Endodermal cell (in vitro differentiated cells): ENCODE data around the gene UBXN2A. TPM values are rescaled to one million over a fixed set of nuclear protein-coding genes. Genes with fewer than 3 reads are reported as not detected.
A peak's percentile ranks its signal among the peaks of the same experiment; 100 is the strongest.

Experiments
- DNase-seq: peaks from one replicate; pipeline ENCODE4 v3.0.0-alpha.2; 2017
- H3K27ac ChIP-seq: 2 replicates; pipeline ENCODE4 v1.5.1; 2013; ENCODE audit warnings: mild to moderate bottlenecking, low read depth, low read length, moderate library complexity
- H3K27me3 ChIP-seq: 2 replicates; pipeline ENCODE4 v1.6.1; 2013; ENCODE audit warnings: mild to moderate bottlenecking, low read length, moderate library complexity; ENCODE audit not compliant: insufficient read depth, control insufficient read depth, poor library complexity, severe bottlenecking
- H3K36me3 ChIP-seq: 2 replicates; pipeline ENCODE4 v1.7.0; 2013; ENCODE audit warnings: mild to moderate bottlenecking, low read length, moderate library complexity; ENCODE audit not compliant: control insufficient read depth, insufficient read depth
- H3K4me1 ChIP-seq: one replicate; pipeline ENCODE4 v1.7.0; 2013; ENCODE audit warnings: low read length; ENCODE audit not compliant: control insufficient read depth, insufficient read depth
- H3K4me3 ChIP-seq: 2 replicates; pipeline ENCODE4 v1.5.1; 2013; ENCODE audit warnings: mild to moderate bottlenecking, low read length, moderate library complexity
- H3K9ac ChIP-seq: 2 replicates; pipeline ENCODE4 v1.6.1; 2013; ENCODE audit warnings: mild to moderate bottlenecking, low read length, moderate library complexity; ENCODE audit not compliant: poor library complexity, severe bottlenecking; ENCODE audit errors: extremely low read depth
- H3K9me3 ChIP-seq: 2 replicates; pipeline ENCODE4 v1.6.1; 2013; ENCODE audit warnings: mild to moderate bottlenecking, low read length, moderate library complexity; ENCODE audit not compliant: control insufficient read depth
- H3K27ac Mint-ChIP-seq: 2 replicates; pipeline ENCODE4 v1.8.0; 2020; ENCODE audit warnings: mixed read lengths
- H3K27me3 Mint-ChIP-seq: 2 replicates; pipeline ENCODE4 v1.8.0; 2021; ENCODE audit warnings: mild to moderate bottlenecking, mixed read lengths; ENCODE audit not compliant: insufficient read depth
- H3K36me3 Mint-ChIP-seq: 2 replicates; pipeline ENCODE4 v1.8.0; 2020; ENCODE audit warnings: low read depth, mixed read lengths
- H3K4me1 Mint-ChIP-seq: 2 replicates; pipeline ENCODE4 v1.8.0; 2020; ENCODE audit warnings: mixed read lengths
- H3K4me3 Mint-ChIP-seq: 2 replicates; pipeline ENCODE4 v1.8.0; 2020; ENCODE audit warnings: mild to moderate bottlenecking, moderate library complexity, mixed read lengths
- H3K9me3 Mint-ChIP-seq: 2 replicates; pipeline ENCODE4 v1.8.0; 2020; ENCODE audit warnings: mild to moderate bottlenecking, mixed read lengths
- CTCF ChIP-seq: fragments of 200-600 bp; sonication (generic); conservative IDR thresholded peaks from 2 replicates; pipeline ENCODE4 v1.5.0; 2021; ENCODE audit warnings: antibody characterized with exemption, mild to moderate bottlenecking
- WGBS, 2 experiments: methylation state at CpG; one replicate each; pipeline versions ENCODE4 v1.1.5 to v1.1.7; 2013; ENCODE audit warnings: missing lambda C conversion rate in 2 of 2, mixed read lengths in 1 of 2; ENCODE audit not compliant: insufficient coverage in 1 of 2, insufficient read length in 1 of 2; 5-methylcytosine and 5-hydroxymethylcytosine counted together
- long read RNA-seq, 4 experiments: library from polyadenylated mRNA in 2 of 4; library from RNA in 1 of 4; library from capped mRNA in 1 of 4; stranded (forward) in 3 of 4; unstranded in 1 of 4; transcript quantifications; one replicate each; pipeline ENCODE4 v2.0.0, GENCODE V29; 2020 to 2021; ENCODE audit warnings: inconsistent platforms in 1 of 4
- polyA plus RNA-seq, 2 experiments: library from polyadenylated mRNA; stranded (reverse); fragments of 50-300 nt; gene quantifications; one replicate each; pipeline ENCODE4 v1.2.3, GENCODE V29; 2013
- total RNA-seq, 2 donors: library from RNA; stranded (reverse); fragmentation: NEBNext Ultra II Directional in 1 of 2; extraction: Animal tissue kit (Norgen Biotek cat#: 25700) in 1 of 2; gene quantifications; 2 replicates in 1 of 2; 3 replicates in 1 of 2; pipeline ENCODE4 v1.2.1, GENCODE V29; 2021

UBXN2A gene
- 10 to 100 TPM; 20.1 to 26.8 TPM for total RNA-seq
- polyA plus RNA-seq (2013, experiment 1 of 2): 24.0 TPM
- 28.1 TPM for polyA plus RNA-seq (2013, experiment 2 of 2)
- long read RNA-seq, experiment 1, full-length matches to known transcripts: 1 of 7 reads
- long read RNA-seq, experiment 1, partial matches to known transcripts: 2 of 7 reads
- long read RNA-seq, experiment 1, other reads (novel, unspliced or antisense): 4 of 7 reads
- long read RNA-seq, experiment 2, full-length matches to known transcripts: 39 of 65 reads
- long read RNA-seq, experiment 2, partial matches to known transcripts: 3 of 65 reads
- long read RNA-seq, experiment 2, other reads (novel, unspliced or antisense): 23 of 65 reads
- long read RNA-seq, experiment 3, full-length matches to known transcripts: 91 of 115 reads
- long read RNA-seq, experiment 3, partial matches to known transcripts: 2 of 115 reads
- long read RNA-seq, experiment 3, other reads (novel, unspliced or antisense): 22 of 115 reads
- long read RNA-seq, experiment 4, full-length matches to known transcripts: 8 of 18 reads
- long read RNA-seq, experiment 4, partial matches to known transcripts: 0 of 18 reads
- long read RNA-seq, experiment 4, other reads (novel, unspliced or antisense): 10 of 18 reads

- Mint-ChIP-seq H3K27me3 (no peaks in the 10 kb centered on the region), H3K9me3 (no peaks in the 10 kb centered on the region), H3K36me3 (peaks cover 11% of the 10 kb centered on the region), H3K4me1 (peaks cover 32% of the 10 kb centered on the region), H3K27ac (peak within 1 kb of the TSS; percentile 97), H3K4me3 (peak within 1 kb of the TSS; percentile 85)
- Histone ChIP-seq H3K4me3 (peak within 1 kb of the TSS; percentile 99), H3K4me1 (no peaks in the 10 kb centered on the region), H3K27ac (peak within 1 kb of the TSS; percentile 76), H3K9me3 (no peaks in the 10 kb centered on the region), H3K36me3 (no peaks in the 10 kb centered on the region), H3K9ac (peak within 1 kb of the TSS; percentile 88), H3K27me3 (no peaks in the 10 kb centered on the region)
- peak; percentile 92 for DNase-seq
- TF ChIP-seq CTCF: no peak
- WGBS, 2 experiments: 3 to 27% methylated on average over 9 to 77 of the region's 77 CpGs
Observed at GRCh38 chr2:23939987-23940717, at the start of gene UBXN2A. TSS of gene UBXN2A (plus strand) at chr2:23940463. CDS start at chr2:23958315, 17,852 bp downstream.

- H3K4me1 ChIP-seq: no peaks in the 10 kb centered on the region
- peaks cover 8% of the 10 kb centered on the region for H3K9me3 Mint-ChIP-seq
- H3K4me1 Mint-ChIP-seq: peaks cover 16% of the 10 kb centered on the region
Observed at GRCh38 chr2:23900133-23900532, 40.1 kb upstream of the UBXN2A start.

More at GRCh38 chr2:23900133-23900532, 40.1 kb upstream of the UBXN2A start:
- Mint-ChIP-seq H3K4me3 (no peak overlapping the region), H3K27ac (no peak overlapping the region), H3K36me3 (peaks cover 6% of the 10 kb centered on the region), H3K27me3 (no peaks in the 10 kb centered on the region)
- no peak overlapping the region for H3K9ac ChIP-seq
- no peaks in the 10 kb centered on the region for H3K36me3 ChIP-seq
- peaks cover 6% of the 10 kb centered on the region for H3K9me3 ChIP-seq
- H3K4me3 ChIP-seq: no peak overlapping the region
- WGBS, 2 experiments: 93 to 95% methylated on average over 4 to 7 of the region's 8 CpGs
- H3K27me3 ChIP-seq: no peaks in the 10 kb centered on the region
- DNase-seq: no peak
- no peak for TF ChIP-seq CTCF
- no peak overlapping the region for H3K27ac ChIP-seq
